ENCODE results near the gene SH3BP5.
"Not testable (repeated sequence)": the region's sequence is repeated elsewhere in the genome, so short reads cannot be mapped to it uniquely, and the experiment has no call there.

GRCh38 chr3:15356651-15357061 lies 24.3 kb upstream of the SH3BP5 start:
- TF ChIP-seq EZH2phosphoT487 (IDR thresholded peaks at IDR 0.05; ENCODE audit: low read depth); CTCF (IDR thresholded peaks at IDR 0.05; ENCODE audit: low read depth, low read length): not testable (repeated sequence)
